GM19238 (cell line): Measurements from ENCODE around the gene IFNLR1.

ENCODE experiments used
- DNase-seq: peaks from one replicate; pipeline ENCODE4 v3.0.0; 2011; ENCODE audit warnings: low spot score; ENCODE audit not compliant: insufficient read length

Gene IFNLR1

DNA sequence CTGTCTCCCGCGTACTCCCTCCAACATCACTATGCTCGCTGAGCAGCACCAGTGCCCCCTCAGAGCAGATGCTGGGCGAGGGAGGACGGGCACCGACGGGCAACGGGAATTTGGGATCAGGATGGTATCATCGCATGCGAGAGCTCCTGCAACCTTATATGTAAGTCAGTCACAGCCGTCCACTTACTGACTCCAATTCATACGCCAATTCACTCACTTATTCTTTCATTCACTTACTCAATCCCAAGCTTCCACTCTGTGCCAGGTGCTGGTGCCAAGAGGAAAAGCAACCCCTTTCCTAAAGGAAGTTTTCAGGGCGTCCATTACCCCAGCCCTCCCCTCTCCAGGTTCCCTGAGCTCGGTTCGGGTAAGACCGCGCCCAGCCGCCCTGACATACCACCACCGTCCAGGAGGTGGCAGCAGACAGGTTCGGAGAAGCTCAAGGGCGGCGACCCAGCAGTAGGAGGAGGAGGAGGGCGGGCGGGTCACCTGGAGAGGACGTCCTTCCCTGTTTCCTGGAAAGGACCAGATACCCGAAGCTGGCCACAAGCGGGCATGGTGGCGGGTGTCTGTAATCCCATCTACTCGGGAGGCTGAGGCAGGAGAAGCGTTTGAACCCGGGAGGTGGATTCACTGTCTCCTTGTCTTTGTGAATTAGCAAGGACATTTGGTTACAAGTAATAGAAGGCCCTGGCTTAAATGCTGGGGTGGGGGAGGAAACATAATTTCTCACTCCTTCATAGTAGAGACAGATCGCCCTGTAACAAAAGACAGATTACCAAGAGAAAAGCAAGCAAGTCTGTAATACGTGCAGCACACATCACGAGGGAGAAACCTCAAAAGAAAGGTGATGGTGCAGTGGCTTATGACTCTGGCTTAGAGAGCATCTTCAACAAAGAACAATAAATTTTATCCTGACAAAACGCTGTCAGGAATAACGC, 36.6 kb downstream of the IFNLR1 start:
- DNase-seq: peak; percentile 77

DNA sequence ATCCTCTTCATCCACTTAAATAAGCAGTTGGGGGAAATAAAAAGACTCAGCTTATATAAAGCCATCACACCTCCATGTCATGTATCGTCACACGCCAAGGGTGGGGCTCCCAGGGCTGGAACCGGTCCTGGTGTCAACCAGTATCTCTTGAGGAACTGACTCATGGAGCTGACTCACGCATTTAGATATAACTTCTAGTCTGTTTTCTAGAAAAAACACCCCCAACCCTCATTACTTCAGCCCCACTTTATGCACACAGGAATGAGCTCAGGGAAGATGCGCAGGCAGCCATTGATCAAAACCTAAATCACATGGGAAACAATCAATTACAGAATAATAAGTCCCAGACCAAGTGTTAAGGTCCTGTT, 37.2 kb downstream of the IFNLR1 start:
- no peak for DNase-seq

- DNase-seq: no peak
These were observed 39.3 kb downstream of the IFNLR1 start for GRCh38 chr1:24147816-24148215.

- no peak for DNase-seq
These were observed 39.9 kb downstream of the IFNLR1 start for GRCh38 chr1:24147194-24147593.

- no peak for DNase-seq
These were observed 44.2 kb downstream of the IFNLR1 start, which contains the start of gene IL22RA1 for GRCh38 chr1:24142546-24143534. Gene IL22RA1 (minus strand): TSS chr1:24143140. CDS start chr1:24143082, 58 bp downstream.

DNA sequence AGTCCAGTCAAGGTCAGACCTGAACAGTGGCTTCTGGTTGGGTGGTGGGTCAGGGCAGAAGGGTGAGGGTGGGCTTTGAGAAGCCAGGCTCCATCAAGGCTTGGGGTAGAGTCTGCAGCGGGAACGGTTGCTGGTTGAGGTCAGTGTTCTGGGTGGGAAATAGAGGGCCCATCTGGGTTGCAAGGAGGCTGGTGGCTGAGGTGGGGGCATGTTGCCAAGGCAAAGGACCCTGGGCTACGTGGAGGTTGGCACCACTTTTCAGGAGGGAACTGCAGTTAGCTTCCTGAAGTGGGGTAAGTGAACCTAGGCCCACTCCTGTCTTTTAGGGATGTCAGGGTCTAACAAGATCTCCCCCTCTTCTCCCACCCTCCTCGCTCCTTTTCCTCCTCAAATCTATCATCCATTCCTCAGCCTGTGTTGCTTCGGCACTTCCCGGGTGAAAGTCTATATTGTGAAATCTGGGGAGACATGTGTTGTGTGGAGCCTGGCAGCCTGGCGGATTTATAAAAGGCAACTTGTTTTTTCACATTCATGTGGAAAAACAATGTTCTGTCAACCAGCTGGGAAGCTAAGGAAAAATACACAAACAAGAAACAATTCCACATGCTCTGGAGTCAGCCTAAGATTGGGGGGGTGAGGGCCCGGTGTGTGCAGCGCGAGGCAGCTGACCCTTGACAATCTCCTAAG, 45.6 kb downstream of the IFNLR1 start:
- DNase-seq: no peak

- no peak for DNase-seq
These were observed 46.3 kb downstream of the IFNLR1 start for GRCh38 chr1:24140741-24141181.

- DNase-seq: no peak
These were observed 47.2 kb downstream of the IFNLR1 start for GRCh38 chr1:24139841-24140425.

DNA sequence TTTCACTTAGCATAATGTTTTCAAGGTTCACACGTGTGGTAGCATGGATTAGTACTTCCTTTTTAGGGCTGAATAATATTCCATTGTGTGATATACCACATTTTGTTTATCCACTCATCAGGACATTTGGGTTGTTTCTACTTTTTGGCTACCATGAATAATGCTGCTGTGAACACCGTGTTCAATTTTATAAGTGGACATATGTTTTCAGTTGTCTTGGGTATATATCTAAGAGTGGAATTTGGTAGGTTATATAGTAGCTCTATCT, 47.9 kb downstream of the IFNLR1 start:
- no peak for DNase-seq

- DNase-seq: no peak
These were observed 48.4 kb downstream of the IFNLR1 start for GRCh38 chr1:24138476-24139221.

DNA sequence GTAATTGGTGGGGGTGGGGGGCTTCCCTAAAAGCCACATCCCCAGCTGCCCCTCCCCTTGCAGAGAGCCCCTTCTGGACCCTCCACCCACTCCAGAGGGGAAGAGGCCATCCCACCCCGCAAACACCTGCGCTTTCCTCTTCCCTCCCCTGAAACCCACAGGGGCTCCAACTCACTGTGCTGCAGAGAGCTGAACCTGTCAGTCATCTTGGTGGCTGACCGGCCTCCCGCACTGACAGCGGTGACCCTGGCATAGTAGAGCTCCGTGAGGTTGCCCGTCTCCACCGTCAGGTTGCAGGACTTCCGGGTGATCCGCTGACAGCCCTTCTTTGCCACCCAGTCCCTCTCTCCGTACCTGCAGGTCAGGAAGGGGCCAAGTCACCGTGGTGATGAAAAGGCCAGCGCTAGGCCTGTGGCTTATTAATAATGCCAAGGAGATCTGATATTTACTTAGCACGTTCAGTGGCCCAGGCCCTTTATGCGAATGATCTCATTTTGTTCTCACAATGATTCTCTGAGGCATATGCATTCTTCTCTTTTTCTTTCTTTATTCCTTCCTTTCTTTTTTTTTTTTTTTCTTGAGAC, 50.0 kb downstream of the IFNLR1 start:
- no peak for DNase-seq

GRCh38 chr1:24134376-24134775, 52.7 kb downstream of the IFNLR1 start:
- DNase-seq: no peak

GRCh38 chr1:24133819-24134218, 53.3 kb downstream of the IFNLR1 start:
- DNase-seq: no peak

DNA sequence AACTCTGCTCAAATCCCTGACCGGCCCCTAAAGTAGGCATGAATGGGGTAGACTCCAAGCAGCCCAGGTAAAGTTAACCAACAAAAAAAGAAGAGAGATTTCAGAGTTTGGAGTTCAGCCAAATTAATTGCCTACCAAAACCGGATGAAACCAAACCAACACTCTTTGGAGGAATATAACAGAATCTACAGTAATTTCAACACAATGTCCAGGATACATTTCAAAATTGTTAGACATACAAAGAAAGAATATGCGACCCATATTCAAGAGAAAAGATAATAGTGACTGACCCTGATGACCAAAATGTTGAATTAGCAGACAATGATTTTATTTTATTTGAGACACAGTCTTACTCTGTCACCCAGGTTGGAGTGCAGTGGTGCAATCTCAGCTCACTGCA, 56.7 kb downstream of the IFNLR1 start:
- DNase-seq: no peak

DNA sequence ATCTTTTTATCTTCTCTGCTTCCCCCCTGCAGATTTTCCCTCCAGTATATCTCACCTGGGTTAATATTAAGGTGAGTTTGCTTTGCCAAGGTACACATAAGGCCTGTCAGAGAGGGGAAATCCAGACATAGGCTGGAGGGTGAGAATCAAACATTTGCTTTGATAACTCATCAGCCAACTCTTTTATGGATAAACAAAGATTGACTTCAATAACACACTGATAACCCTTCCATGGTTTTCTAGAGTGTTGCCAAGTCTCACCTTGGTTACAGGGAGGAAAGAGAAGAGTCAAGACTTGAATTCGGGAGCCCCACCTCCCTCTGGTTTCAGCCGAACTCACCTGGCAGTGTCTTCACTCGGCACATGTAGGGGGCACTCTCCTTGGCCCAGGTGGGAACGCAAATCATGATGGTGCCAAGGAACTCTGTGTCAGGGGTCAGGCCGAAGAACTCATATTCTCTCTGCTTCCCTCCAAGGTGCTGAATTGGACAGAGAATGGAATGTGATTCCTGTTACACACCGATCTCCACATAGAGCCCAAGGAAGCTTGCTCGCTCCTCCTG, 59.2 kb downstream of the IFNLR1 start:
- no peak for DNase-seq

DNA sequence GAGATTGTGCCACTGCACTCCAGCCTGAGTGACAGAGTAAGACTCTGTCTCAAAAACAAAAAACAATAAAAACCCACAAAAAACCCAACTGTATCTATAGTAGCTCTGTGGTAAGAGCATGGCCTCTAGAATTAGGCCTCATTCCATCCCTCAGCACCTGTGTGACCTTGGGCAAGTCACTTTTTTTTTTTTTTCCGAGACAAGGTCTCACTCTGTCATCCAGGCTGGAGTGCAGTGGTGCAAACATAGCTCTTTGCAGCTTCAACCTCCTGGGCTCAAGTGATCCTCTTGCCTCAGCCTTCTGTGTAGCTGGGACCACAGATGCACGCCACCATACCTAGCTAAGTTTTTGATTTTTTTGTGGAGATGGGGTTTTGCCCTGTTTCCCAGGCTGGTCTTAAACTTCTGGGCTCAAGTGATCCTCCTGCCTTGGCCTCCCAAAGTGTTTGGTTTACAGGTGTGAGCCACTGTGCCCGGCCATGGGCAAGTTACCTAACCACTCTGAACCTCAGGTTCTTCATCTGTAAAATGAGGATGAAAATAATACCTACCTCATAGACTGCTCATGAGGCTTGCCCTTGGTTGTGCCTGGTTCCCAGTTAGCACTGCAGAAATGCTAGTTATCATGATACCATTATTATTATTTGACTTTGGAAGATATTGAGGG, 59.8 kb downstream of the IFNLR1 start:
- no peak for DNase-seq

DNA sequence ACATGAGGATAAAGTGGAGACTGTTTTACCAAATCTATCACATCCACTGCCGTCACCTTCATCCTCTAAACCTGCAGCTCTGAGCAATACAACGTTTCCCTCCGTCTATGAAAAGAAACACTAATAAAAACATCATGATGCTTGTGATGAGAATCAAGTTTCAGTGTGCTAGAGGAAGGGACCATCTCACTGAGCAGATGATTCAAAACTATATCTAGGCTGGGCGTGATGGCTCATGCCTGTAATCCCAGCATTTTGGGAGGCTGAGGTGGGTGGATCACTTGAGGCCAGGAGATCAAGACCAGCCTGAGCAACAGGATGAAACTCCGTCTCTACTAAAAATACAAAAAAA, 60.4 kb downstream of the IFNLR1 start:
- DNase-seq: no peak

DNA sequence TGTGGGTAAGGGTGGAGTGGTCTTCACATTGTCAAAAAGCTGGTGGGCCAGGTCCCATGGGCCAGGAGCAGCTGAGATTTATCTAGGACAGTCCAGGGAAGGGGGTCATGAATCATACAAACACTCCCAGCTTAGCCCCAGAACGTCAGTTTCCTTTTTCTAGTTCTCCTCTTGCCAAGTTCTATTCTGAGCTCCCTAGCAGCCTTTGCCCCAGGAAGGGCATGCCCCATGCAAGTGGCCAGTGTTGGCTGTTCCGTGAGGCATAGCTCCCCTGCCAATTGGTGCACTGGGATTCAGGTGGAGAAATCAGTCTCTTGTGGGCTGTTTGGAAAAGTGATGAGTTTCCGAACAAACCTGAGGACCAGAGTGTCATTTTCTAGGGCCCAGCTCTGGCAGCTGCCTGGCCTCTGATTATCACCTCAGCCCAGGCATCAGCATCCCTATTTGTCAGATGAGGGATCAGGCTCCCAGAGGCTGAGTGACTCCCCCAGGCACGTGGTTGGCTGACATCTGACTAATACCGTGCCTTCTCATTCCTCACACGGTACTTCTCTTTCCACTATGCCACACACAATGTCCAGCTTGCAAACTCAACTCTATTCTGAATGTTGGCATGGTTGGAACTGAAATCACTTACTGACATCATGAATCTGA, 60.9 kb downstream of the IFNLR1 start:
- DNase-seq: no peak

GRCh38 chr1:24125456-24125855, 61.6 kb downstream of the IFNLR1 start:
- DNase-seq: no peak
